NCI-H748 (cell line): ENCODE data around the gene ZNF862.

Experiments used
- DNase-seq: peaks from one replicate; lab custom pipeline; 2025; ENCODE audit not compliant: unreplicated experiment; lab: John Stamatoyannopoulos, UW

The ZNF862 gene

DNA sequence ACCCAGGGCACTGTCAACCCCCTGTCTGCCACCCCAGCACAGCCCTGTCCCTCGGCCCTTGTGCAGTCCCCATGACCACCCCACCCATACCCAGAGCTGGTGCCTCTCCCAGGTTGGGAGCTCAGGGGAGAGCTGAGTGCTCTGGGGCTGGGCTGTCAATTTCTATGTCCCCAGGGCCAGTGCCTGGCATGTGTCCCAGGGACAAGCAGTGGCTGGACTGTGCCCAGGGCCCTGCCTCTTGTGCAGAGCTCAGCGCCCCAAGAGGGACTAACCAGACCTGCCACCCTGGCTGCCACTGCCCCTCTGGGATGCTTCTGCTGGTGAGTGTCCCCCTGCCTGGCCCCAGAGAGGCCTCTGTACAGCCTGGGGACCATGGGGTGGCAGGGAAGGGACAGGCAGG, 29.0 kb upstream of the ZNF862 start:
- DNase-seq: no peak

DNA sequence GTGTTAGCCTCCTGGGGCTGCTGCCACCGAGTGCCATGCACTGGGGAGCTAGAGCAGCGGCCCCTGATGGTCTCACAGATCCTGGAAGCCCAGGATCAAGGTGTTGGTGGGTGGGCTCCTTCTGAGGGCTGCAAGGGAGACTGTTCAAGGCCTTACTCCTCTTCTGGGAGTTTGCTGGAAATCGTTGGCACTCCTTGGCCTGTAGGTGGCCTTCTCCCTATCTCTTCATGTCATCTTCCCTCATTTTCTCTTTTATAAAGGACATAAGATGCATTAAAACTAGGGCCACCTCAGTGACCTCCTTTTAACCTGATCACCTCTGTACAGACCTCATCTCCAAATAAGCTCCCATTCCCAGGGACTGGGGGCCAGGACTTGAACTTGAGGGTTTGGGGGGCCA, 27.0 kb upstream of the ZNF862 start:
- DNase-seq: no peak

DNA sequence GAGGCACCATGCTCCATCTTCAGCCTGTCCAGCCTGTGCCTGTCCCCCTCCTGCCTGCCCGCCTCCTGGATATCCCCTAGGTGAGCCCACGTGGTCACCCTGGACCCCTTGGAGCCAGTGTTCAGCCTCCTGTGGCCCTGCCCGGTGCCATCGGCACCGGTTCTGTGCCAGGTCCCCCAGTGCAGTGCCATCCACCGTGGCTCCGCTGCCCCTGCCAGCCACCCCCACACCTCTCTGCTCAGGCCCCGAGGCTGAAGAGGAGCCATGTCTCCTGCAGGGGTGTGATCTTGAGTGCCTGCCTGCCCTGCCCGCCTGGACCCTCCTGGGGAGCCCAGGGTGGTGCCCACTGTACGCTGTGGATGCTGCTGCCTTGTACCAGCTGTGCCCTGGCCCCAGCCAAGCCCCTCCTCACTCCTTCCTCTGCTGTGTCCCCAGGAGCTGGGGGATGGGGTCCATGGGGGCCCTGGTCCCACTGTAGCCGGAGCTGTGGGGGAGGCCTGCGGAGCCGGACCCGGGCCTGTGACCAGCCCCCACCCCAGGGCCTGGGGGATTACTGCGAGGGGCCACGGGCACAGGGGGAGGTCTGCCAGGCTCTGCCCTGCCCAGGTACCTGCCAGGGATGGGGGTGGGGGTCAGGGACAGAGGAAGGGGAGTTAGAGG, 26.2 kb upstream of the ZNF862 start:
- DNase-seq: no peak

DNA sequence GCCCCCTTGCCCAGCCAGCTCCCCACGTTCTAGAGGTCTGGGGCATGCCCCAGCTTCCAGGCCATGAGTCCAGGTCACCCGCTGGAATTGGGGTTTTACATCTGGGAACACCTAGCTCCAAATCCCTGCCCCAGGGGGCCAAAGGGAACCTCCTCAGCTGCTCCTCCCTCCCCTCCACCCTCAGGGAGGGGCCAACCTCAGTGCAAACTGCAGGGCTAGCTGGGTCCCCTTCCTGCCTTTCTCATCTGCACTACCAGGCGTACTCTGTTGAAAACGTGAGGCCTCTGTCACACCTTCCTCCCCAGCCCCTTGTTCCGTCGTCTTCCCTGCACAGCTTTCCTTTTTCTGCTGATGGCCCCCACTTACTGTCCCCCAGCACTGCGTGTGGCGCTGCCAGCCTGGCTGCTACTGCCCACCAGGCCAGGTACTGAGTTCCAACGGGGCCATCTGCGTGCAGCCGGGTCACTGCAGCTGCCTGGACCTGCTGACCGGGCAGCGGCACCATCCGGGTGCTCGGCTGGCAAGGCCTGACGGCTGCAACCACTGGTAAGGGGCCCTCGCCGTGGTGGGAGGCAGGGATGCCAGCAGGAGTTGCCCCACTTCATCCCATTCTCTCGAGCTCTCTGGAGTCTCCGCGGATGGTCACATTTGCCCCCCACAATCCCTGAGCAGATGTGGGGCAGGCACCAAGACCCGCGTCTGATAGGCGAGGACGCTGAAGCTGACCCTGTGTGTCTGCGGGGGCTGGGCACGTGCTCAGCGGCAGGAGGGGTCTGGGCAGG, 24.7 kb upstream of the ZNF862 start:
- no peak for DNase-seq

DNA sequence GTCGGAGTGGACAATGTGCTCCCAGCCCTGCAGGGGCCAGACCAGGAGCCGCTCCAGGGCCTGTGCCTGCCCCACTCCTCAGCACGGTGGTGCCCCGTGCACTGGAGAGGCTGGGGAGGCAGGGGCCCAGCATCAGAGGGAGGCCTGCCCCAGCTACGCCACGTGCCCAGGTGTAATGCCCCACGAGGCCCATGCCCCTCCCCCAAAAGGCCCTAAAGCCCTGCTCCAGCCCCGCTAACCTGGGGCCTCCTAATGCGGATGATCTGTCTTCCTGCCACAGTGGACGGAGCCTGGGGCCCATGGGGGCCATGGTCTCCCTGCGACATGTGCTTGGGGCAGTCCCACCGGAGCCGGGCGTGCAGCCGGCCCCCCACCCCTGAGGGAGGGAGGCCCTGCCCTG, 23.7 kb upstream of the ZNF862 start:
- no peak for DNase-seq

DNA sequence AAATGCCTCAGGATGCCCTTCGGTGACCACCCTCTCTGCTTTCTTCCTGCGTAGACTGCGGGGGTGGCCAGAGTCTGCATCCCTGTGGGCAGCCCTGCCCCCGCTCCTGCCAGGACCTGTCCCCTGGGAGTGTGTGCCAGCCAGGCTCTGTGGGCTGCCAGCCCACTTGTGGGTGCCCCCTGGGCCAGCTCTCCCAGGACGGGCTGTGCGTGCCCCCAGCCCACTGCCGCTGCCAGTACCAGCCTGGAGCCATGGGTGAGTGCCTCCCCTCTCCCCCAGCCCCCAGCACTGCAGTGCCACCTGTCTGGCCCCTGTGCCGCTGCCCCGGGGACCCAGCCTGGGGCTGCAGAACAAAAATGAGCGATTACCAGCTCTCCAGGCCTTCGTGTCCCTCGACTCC, 23.1 kb upstream of the ZNF862 start:
- no peak for DNase-seq

DNA sequence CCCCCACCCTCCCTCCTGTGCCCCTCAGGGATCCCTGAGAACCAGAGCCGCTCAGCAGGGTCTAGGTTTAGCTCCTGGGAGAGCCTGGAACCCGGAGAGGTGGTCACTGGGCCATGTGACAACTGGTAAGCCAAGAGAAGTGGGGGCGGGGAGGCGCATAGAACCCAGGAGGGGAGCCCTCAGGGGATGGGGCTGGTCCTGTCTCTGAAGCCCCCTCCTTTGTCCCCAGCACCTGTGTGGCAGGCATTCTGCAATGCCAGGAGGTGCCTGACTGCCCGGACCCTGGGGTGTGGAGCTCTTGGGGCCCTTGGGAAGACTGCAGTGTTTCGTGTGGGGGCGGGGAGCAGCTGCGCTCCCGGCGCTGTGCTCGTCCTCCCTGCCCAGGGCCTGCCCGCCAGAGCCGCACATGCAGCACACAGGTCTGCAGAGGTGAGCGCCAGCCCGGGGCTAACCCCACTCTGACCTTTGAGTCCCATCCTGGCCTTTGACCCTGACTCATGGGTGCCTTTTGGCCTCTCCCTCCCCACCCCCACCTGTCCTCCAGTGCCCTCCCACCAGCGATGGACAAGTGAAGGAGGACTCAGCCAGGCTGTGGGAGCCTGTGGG, 22.4 kb upstream of the ZNF862 start:
- DNase-seq: no peak

DNA sequence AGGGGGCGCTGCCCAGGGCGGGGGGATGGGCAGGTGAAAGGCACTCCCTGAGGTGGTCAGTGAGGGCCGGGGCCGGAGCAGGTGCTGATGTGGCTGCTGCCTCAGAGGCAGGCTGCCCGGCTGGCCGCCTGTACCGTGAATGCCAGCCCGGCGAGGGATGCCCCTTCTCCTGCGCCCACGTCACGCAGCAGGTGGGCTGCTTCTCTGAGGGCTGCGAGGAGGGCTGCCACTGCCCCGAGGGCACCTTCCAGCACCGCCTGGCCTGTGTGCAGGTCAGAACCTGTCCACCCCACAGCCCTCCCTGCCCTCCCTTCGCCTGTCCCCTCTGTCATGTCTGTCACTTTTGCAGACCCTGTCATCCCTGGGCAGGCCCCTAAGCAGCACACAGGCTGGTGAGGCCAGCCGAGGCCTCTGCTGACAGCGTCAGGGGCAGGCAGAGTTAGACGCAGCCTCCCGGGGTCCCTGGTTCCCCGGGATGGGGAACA, 21.9 kb upstream of the ZNF862 start:
- no peak for DNase-seq

DNA sequence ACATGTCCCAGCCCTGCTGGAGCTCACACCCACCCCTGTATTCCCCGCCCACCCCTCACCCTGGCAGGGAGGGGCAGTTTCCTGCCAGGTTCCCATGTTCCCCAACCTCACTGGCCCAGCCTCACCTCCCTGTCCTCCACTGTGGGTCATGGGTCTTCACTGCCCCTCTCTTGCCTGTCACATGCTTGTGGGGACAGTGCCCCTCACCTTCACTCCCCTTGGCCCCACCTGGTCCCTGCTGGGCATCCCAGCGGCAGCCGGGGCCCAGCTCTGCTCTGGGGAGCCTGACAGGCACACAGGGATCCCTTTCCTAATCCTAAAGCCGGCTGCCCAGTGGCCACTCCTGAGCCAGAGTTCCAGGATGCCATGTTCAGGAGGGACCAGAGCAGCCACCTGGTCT, 21.4 kb upstream of the ZNF862 start:
- no peak for DNase-seq

DNA sequence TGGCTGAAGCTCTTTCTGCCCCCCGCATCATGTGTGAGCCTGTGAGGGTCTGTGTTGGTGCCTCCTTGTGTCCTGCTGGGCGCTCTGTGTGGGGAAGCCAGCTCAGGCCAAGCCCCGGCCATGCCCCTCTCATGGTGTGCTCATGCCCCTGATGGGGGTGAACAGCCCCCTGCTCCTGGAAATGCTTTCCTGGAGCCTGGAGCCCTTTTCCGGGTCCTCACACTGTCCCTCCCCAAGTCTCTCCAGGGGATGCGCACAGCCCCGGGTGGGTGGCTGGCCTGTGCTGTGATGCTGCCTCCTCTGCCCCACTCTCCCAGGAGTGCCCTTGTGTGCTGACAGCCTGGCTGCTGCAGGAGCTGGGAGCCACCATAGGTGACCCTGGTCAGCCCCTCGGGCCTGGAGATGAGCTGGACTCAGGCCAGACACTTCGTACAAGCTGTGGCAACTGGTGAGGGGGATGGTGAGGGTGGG, 20.8 kb upstream of the ZNF862 start:
- no peak for DNase-seq

DNA sequence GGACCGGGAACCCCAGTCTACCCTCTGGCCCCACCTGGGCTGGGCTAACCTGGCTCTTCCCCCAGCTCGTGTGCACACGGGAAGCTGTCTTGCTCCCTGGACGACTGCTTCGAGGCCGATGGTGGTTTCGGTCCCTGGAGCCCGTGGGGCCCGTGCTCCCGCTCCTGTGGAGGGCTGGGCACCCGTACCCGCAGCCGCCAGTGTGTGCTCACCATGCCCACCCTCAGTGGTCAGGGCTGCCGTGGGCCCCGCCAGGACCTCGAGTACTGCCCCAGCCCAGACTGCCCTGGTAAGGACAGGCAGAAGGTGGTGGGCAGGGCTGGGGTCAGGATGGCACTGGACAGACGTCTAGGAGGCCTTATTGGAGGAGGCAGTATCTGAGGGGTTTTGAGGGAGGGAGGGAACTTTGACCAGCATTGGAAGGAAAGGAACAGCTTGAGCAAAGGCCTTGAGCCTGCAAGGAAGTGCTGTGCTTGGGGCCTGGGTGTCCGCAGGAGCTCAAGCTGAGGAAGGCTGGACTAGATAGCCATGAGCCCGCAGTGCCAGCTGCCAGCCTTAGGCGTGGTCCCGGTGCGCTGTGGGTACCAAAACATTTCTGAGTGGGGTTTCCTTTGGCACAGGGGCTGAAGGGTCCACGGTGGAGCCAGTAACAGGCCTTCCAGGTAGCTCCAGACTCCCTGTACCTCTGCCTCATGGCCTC, 20.2 kb upstream of the ZNF862 start:
- DNase-seq: no peak

DNA sequence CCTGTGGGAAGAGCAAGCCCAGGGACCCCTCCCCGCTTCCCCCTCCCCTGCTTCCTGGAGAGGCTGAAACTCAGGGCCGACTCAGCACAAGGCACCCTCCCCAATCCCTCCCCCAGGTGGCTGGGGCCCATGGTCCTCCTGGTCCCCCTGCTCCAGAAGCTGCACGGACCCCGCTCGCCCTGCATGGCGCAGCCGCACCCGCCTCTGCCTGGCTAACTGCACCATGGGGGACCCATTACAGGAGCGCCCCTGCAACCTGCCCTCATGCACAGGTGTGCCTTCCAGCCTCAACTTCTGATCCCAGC, 19.7 kb upstream of the ZNF862 start:
- DNase-seq: no peak

DNA sequence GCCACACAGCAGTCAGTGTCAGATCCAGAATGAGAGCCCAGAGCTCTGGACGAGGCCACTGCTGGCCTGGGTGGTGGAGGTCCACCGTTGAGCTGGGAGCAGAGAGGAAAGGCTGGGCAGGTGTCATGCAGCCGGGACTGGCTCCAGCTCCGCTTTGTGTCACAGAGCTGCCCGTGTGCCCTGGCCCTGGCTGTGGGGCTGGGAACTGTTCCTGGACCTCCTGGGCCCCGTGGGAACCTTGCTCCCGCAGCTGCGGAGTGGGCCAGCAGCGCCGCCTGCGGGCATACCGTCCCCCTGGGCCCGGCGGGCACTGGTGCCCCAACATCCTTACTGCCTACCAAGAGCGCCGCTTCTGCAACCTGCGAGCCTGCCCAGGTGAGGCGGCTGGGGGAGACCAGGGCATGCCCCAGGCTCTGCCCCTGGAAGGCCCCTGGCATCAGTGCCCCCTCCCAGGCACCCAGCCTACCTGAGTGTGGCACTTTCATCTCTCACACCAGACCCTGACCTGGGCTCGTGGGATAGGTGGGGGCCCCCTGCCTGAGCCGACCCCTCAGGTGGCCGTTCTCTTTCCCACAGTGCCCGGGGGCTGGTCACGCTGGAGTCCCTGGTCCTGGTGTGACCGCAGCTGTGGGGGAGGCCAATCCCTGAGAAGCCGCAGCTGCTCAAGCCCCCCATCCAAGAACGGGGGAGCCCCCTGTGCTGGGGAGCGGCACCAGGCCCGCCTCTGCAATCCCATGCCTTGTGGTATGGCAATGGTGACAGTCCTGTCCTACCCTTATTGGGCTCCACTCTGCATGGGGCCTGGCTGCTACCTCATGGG, 18.8 kb upstream of the ZNF862 start:
- no peak for DNase-seq

DNA sequence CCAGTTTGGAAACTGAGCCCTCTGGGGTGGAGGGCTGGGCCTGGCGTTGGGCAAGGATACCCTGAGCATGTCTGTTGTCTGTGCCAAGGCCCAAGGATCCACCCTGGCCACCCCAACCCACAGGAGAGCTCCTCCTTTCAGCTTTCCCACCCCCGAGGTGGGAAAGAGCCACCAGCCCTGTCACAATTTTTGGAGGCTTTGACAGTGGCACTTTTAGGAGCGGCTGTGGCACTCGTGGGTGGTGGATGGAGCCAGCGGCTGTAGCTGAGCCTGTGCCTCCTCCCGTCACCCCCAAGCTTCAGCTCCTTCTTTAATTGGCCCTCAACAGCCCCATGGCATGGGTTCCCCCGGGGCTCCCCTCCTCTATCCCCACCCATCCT, 18.2 kb upstream of the ZNF862 start:
- no peak for DNase-seq

DNA sequence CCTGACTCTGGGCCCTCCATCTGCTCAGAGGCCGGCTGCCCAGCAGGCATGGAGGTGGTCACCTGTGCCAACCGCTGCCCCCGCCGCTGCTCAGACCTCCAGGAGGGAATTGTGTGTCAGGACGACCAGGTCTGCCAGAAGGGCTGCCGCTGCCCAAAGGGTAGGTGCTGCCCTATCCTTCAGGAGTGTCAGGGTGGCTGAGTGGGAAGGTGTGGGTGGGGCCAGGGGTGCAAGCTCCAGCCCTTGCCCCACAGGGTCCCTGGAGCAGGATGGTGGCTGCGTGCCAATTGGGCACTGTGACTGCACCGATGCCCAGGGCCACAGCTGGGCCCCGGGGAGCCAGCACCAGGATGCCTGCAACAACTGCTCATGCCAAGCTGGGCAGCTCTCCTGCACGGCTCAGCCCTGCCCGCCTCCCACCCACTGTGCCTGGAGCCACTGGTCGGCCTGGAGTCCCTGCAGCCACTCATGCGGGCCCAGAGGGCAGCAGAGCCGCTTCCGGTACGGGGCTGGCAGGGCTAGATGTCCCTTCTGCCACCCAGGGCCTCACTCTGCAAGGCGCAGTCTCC, 17.5 kb upstream of the ZNF862 start:
- no peak for DNase-seq

DNA sequence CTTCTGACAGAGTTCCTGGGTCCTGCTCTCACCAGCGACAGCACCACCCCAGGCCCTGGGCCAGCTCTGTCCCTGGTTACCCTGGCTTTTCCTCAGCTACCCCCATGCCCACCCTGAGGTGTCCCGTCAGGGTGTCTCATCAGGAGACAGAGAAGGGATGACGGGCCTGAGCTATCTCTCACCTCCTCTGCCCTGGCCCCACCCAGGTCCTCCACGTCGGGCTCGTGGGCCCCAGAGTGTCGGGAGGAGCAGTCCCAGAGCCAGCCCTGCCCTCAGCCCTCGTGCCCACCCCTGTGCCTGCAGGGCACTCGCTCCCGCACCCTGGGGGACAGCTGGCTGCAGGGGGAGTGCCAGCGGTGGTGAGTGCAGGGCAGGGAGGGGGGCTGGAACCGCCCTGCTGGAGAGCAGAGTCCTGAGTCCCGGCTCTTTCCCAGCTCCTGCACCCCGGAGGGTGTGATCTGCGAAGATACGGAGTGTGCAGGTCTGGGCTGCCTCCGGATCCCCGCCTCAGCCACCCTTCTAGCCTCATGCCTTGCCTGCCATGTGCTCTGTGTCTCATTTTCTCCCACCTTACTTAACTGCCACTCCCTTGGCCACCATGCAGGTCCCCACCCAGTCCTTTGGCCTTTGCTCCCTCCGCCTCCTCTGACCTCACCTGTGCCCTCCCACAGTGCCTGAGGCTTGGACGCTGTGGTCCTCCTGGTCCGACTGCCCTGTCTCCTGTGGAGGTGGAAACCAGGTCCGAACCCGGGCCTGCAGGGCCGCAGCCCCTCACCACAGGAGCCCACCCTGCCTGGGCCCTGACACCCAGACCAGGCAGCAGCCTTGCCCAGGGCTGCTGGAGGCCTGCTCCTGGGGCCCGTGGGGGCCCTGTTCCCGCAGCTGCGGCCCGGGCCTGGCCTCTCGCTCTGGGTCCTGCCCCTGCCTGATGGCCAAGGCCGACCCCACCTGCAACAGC, 16.7 kb upstream of the ZNF862 start:
- no peak for DNase-seq

DNA sequence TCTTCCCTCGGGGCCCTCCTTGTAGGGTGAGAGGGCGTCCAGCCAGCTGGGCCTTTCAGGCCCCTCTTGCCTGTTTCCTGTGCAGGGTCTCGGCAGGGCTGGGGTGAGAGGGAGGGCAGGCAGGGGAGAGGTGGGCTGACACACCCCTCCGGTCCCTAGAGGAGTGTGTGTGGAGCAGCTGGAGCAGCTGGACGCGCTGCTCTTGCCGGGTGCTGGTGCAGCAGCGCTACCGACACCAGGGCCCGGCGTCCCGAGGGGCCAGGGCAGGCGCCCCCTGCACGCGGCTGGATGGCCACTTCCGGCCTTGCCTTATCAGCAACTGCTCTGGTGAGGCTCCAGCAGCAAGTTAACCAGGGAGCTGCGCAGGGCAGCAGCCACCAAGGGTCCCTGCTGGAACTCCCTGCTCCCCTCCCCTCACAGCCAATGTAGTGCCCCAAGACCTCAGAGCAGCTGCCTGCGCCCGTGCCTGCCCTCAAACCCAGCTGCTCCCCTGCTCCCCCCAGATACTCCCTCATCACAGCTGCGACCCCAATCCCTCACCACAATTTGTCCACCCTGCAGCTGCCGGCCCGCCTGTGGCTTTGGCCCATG, 15.7 kb upstream of the ZNF862 start:
- no peak for DNase-seq

DNA sequence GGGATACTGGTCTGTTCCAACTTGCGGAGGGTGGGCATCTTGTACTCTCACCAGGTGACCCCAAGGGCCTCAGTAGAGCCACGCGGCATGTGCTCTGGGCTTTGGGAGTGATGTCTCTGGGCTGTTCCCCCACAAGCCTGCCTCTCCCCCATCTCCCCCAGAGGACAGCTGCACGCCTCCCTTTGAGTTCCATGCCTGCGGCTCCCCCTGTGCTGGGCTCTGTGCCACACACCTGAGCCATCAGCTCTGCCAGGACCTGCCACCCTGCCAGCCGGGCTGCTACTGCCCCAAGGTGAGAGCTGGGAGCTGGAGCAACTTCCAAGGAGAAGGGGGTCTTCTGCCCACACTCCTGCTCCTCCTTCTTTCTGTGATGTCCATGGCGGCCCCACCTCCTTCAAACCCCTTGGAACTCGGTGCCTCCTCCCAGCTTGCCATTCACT, 15.0 kb upstream of the ZNF862 start:
- DNase-seq: no peak

DNA sequence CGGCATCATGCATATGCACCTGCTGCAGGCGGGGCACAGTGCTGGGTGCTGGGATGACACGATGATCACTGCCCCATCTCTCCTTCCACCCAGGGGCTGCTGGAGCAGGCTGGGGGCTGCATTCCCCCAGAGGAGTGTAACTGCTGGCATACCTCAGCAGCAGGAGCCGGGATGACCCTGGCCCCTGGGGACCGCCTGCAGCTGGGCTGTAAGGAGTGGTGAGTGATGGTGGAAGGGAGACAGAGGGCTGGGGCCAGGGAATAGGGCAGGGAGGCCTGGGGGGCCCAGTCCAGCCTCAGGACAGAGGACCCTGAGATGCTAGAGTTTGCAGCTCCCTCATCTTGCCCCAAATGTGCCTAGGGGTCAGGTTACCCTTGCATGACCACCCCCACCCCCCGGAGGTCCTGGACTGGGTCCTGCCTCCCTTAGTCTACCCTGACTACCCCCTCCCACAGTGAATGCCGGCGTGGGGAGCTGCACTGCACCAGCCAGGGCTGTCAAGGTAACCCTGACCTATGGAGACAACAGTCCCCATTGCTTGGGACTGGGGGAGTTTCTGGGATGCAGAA, 14.5 kb upstream of the ZNF862 start:
- no peak for DNase-seq
